Measurements from ENCODE around the gene SATB1.

- TF ChIP-seq SIRT6 (IDR thresholded peaks at IDR 0.05; ENCODE audit: low read length) (no peak), CTCF (IDR thresholded peaks at IDR 0.05; ENCODE audit: control extremely low read depth in 1 of 3, insufficient read depth in 1 of 3, low read depth in 1 of 3, low read length in 3 of 3) (no peak), POLR2AphosphoS5 (IDR thresholded peaks at IDR 0.05; ENCODE audit: low read depth, low read length) (no peak)
Observed at GRCh38 chr3:18426597-18427193, 1.6 kb upstream of the SATB1 start.

Measured in H1 (cell line).